HG03571 (cell line): ENCODE measurements around the gene SETD3.

ENCODE experiments used
- ATAC-seq: cut with Tn5 transposase; IDR thresholded peaks from one replicate; pipeline ENCODE4 v1.9.1; 2021; ENCODE audit not compliant: unreplicated experiment

SETD3 gene

DNA sequence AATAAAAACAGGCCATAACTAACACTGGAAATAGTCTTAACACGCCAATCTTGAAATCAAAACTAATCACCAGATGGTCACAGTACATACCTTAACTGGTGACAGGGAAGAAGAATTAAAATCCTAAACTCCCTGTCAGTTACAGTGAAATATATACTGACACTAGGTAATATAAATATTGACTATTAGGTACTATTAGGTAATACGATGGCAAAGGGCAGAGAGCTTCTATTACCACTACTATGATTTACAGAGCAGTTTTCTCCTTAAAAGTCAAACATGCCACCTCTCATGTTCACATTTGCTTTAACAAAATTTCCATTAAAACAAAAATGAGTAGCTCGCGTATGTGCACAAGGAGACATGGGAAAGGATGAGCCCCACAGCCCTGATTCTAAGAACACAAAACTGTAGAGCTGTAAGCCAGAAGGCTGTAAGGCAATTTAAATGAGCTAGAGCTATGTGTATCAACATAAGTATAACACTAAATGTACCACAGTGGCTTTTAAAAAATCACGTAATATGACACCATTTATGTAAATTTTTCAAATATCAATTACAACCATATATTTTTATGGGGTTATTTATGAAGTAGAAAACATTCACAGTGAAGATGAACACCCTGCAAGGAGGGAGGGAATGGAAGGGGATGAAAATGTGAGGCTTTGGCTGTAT lies 19.1 kb downstream of the SETD3 start:
- ATAC-seq = no peak

DNA sequence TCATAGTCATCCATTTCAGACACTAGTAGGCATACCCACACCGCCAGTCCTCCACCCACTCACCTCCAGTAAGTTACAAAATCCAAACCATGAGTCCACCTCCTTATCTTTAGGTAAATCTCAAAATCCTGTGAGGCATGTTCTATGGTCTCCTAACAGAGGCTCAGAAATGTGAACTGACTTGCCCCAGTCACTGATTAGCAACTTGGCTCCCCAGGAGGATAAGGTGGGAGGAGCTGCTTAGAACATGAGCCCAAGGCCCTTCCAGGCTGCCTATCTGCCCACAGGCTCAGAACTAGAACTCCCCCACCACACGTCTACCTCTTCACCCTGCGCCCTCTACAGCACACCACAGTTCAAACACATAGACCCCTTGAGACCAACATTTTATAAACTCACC lies 19.9 kb downstream of the SETD3 start:
- ATAC-seq = no peak

DNA sequence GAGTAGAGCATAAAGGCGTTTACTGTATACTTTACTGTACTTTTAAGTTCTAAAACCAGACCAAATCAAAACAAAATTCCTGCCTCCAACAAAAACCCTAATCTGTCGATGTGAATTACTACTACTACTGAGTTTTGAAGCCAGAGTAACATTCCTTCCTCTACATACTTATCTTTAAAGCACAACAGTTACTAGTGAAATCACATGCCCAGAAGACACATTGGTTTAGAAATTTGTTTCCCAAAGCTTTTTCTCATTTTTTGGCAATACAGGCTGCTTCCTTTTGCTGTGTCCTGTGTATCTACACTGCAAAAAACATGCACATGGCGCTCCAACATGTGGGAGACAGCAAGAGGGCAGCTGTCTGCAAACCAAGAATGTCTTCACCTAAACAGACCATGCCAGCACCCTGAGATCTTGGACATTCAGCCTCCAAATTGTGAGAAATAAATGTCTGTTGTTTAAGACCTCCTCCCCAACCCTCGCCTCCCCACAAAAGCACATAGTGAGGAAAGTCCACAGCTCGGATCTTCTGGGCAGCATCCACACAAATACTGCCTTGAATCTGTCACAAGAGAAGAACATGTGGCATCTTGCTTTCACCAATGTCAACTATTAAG lies 21.1 kb downstream of the SETD3 start:
- ATAC-seq = no peak

DNA sequence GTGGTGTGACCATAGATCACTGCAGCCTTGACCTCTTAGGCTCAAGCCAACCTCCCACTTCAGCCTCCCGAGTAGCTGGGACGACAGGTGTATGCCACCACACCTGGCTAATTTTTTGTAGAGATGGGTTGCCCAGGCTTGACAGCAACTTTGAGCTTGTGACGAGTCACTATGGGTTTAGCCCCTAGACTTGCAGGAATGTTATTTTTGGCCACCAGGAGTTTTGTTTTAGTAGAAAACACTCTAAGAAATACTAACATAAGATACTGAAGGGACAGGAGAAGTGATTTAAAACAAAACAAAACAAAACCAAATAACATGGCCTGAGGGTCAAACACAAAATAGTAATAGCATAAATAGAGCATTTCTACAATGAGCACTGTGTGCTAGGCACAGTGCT lies 26.4 kb downstream of the SETD3 start:
- no peak for ATAC-seq

DNA sequence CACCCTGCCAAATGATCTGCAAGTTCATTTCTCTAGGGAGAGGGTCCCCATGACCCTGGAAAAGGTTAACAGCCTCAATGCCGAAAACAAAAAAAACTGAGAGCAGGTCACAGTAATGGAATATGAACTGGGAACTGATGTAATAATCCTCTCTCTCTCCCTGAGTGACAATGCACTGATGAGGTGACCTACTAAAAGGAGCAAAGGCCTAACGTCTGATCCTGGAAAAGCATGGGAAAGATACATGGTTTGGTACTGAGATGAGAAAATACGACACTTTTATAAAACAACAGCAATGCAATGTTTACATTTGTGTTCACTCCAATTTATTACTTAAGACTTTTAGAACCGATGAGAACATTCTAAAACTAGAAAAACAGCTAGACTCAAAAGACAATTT lies 27.7 kb downstream of the SETD3 start:
- ATAC-seq = no peak

DNA sequence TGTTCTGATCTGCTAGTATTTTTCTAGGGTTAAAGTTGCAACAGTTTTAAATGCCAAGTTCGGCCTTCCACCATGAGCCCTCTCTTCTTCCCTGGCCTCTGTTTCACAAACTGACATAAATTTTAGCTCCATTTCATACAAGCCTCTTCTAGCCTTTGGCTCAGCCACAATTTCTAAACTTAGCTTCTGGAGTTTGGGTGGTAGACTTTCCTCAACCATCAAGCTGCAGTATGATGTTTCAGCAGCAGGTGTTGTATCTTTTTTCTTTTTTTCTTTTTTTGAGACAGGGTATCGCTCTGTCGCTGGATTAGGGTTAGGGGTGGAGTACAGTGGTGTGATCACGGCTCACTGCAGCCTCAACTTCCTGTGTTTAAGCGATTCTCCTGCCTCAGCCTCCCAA lies 29.4 kb downstream of the SETD3 start:
- no peak for ATAC-seq

DNA sequence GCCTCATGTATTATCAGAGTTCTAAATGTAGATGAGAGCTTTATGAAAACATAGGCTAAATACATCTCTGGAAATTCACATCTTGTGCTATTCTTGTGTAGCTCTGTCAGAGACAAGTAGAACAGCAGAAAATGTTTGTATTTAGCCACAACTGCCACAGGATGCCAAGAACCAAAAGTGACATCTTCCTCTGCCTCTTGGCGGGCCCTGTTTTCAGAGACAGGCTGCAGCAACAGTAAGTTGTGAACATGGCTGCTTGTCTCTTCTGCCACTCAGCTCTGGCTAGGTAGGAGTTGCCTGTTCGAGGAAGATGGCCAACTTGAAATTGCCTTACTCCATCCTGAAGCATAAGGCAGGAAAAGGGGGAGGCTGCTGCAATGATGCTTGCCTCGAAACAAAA lies 30.4 kb downstream of the SETD3 start:
- ATAC-seq = no peak

DNA sequence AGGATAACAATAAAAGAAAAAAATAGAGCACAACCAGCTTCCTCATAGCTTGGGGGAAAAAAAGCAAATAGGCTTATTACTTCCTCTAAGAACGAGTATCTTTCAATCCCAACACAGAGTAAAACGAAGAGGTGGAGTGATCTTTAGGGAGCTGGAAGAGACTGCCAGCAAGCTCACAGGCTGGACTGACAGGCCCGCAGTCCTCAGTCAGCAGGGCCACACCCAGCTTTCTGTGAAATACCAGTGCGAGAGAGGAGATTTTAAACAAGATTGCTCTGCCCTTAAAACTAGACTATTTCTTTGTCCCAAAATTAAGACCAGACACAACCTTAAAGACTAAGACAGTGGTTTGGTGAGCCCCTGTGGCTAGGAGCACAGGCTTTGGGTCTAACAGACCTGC lies 32.9 kb downstream of the SETD3 start:
- ATAC-seq = no peak

DNA sequence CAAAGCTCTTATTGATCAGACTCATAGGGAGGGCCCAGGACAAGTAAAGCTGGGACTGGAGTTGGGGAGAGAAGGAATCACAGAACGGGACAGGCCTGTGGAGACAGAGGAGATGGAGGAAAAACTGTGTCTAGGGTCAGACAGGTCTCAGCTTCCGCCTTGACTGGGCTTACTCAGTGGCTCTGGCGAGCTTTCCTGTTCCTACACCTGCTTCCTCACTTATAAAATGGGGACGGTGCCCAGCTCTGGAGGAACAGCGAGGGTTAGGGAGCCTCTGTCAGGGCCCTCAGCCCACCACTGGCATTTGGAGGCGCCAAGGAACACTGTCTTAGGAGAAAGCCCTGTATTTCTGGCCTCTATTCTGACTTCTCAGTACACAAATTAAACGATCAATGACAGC lies 34.7 kb downstream of the SETD3 start:
- ATAC-seq = no peak

DNA sequence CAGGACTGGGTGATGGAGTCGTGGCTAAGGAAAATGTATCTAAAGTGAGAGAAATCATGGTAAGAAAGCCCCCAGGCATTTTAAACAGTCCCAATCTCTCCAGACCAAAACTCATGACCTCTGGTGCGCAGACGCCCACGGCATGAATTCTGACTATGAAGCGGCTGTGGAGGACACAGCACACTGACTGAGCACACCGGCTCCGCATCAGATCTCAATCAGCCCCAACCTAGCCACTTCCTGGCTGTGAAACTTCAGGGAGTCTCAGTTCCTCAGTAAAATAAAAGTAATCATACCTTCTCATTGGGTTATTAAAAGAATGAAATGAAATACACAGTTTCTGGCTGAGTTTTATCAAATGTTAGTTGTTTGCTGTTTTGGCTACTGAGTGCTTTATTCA lies 38.7 kb downstream of the SETD3 start:
- ATAC-seq = no peak

DNA sequence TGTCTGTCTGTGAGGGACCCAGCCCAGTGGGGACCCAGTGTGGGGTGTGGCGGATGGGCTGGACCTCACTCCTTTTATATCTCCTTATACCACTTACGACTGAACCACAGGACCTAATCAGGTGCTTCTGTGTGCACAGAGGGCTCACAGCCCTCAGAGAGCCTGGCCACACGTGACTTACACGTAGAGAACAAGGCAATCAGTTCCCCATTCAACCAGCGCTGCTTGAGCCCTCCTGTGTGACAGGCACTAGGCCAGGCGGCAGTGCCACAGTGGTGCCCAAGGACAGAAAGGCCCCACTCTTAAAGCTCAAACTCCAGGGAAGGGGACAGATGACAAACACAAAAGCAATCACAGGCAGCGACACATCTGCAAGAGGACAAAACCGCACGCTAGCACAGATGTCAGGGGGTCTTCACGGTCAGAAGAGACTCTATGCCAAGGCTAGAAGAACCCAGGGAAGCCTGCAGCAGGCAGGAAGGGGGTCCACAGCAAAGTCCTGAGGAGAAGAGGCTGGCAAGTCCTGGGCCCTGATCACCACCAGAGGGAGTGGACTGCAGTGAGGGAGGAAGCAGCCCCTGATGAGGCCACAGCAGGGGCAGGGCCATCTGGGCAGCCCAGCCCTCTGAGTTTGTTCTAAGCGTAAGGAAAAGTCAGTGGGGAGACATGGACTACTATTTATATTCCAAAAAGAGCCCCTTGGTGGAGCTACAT lies 39.3 kb downstream of the SETD3 start:
- no peak for ATAC-seq

DNA sequence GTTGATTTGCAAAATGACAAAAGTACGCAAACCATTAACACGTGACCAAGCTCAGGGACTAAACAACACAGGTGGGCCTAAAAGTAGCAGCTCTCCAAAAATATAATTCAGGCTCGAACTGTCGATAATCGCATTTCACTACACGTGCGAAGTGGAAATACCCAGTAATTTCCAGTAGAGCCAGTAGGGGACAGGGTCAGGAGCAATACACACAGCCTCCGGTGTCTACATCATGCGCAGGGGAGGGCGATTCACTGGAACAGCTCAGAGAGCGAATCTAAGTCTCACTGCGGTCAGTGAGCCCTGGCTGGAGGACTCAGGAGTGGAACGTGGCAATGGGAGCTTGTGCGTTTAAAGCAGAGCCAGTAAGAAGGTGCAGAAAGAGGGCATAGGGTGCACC lies 40.4 kb downstream of the SETD3 start:
- ATAC-seq = no peak

DNA sequence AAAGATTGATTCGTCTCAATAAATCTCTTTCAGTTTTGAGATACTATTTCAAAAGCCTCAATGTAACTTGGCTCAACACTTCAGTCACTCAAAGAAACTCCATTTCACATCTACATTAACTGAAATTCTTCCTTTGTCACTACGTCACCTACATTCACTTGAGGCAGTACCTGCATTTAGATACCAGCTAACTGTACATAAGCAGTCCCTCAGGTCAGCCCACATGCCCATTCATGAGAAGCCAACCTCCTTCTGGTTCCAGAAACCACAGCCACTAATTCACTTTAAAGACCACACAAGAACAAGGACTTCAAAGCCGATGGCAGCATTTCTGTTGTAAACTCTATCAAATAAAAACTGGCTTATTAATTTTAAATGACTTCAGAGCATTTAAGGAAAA lies 43.0 kb downstream of the SETD3 start:
- no peak for ATAC-seq

DNA sequence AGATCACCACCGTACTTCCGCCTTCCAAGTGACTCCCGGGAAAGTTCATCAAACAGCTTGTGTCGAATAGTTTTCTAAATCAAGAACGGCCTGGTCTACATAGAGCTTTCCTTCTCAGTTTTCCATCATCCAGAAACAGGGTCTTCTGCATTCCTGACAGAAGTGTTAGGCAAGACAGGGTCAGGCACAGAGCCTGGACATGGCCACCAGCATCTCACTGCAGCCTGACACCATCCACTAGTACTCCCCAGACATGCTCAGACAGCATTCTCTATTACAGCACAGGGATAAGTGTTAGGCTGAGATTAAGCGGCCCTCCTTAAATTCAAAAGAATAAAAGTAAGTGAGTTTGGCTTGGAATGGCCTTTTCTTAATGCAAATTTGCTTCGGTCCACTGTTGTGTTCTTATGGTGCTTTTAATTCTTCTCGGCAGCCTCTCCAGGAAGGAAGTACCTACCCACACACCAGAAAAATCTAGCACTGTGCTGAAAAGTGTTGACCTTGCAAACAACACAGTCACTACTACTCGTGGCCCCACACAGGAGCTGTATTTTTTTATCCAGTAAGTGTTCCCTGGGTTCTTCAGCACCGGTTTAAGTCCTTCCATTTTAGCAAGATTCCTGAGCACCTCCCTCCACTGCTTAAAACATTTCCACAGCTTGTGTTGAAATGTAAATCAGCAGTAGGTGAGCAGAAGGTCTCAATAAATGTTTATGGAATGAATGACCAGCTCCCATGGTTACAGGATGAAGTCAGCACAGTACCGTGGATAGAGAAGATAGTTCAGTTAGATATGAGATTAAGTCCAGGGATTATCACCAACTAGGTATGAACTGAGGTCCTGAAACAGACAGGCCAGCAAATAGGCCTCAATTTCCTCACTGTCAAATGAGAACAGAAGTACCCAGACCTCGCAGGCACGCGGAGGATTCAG lies 44.1 kb downstream of the SETD3 start:
- ATAC-seq = no peak

DNA sequence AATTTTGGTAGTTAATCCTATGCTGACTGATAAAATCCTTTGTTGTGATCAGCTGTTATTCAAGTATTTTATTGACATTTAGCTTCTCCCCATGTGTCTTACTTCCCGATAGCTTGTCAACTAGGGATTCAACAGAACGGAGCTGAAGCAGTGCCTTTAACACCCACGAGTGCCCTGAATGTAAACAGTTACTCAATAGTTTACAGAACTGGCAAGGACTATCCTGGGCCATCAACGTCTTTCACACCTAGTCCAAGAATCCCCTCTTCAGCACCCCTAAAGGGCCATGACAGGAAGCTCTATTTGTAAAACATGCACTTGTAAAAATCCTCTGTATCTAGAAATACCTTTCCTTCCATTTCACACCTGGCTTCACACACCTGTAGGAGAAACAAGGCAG lies 45.3 kb downstream of the SETD3 start:
- no peak for ATAC-seq

DNA sequence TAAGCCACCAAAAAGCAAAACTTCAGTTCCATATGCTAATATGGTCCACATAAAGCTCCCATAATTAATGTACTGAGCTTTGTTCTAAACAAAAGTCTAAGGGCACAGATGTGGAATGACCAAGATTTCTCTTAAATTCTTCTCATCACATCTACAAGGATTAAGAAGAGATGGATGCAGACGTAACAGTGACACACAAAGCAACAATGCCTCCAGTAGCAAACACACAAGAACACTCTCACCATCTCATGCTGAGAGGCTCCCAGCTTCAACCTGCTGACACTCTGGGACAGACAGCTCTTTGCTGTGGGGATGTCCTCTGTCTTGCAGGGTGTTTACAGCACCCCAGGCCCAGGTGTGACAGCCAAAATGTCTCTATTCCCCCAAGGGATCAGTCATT lies 48.2 kb downstream of the SETD3 start:
- ATAC-seq = no peak

DNA sequence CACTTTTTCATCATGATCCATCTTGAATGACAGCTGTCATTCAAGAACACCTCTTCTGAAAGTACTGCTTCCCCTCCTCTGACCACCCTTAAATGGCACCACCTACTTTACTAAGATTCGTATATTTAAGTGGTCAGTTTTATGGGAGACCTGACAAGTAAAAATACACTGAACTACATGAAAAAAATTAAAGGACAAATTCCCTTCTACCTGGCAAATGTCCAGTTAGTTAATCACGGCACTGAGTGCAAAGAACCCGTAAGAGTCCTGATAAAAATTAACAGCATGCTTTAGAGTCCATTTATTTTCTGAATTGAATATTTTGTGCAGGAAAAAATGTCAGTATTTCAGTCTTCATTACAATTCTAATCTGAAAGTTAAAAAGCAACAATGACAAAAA lies 48.7 kb downstream of the SETD3 start:
- ATAC-seq = no peak

DNA sequence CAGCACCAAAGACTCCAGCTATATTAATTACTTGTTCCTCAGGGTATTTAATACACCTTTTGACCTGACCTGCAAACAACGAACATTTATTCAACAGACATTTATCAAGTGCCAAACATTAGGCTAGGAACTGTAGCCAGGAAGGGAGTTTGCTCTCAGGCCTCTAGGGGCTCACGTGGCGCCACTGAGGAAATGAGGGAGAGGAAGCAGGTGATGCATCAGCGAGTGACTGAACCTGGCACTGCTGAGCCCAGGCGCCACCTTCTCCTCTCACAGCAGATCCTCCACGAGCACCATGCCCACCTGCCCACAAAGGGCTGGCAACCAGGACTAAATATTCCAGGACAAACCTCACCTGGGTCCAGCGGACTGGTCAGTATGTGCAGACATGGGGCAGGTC lies 50.2 kb downstream of the SETD3 start:
- ATAC-seq = no peak

DNA sequence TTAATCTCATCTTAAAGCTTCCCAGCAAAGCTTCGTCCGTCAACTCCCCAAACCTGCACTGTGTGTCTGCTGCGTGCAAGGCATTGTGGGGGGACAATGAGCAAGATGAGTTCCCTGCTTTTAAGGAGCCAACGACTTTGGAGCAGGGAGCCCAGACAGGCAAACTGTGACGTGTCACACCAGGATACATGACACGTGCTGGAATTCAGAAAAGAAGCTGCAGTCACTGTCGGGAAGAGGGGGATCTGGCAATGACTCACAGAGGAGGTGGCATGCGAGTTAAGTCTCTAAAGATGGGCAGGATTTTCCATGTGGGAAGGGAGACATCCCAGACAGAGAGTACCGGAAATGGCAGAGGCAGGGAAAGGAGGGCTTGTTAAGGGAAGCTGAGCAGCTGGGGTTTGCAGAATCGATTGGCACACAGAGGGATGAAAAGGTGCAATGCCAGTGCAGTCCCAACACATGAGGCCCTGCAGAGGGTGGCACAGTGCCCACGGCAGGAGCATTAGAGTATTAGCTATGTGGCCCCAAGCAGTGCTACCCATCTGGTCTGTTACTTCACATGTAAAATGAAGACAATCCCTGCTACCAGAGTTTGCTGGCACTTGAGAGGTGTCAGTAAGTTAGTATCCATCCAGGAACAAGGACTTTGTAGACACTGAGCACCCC lies 52.9 kb downstream of the SETD3 start:
- no peak for ATAC-seq

DNA sequence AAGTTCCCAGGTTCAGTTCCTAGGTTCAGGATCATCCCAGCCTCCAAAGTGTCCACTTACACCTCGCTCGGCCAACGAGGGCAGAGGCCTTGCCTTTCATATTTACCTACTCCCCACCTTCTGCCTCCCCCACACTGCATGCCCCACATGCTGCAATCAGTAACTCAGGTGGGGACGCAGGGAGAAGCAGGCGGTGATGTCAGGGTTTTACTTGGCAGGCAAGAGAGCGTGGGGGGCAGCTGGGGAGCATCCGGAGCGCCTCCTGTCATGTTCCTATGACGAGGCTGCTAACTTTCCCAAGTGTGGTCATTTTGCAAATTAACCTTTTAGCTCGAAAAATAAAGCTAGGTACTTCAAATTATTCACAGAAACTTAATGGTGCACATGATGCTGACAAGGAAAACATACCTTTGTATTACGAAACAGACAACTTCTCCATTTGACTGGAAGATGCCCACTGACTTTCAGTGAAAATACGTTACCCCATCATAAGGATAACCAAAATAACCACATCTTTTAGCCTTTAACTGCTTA lies 53.8 kb downstream of the SETD3 start:
- no peak for ATAC-seq

DNA sequence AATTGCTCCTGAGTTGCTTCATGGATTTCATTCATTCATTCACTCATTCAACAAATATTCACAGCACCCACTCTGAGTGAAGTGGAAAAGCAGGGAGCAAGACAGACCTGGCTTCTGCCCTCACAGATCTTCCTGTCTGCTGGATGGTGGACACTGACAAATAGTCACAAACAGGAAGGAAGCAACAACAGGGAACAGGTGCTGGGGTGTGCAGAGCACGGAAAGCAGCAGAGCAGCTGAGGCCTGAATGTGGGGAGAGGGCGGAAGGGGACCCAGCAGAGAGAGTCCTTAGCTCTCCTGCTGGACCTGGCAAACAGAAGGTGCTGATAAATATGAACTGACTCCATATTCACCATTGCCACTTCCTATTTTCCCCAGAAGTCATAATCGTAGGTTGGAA lies 54.4 kb downstream of the SETD3 start:
- ATAC-seq = no peak
